HUDEP-2 (cell line): Measurements from ENCODE around the gene PTPRG.

ENCODE experiments used
- DNase-seq, 76 experiments: peaks; one replicate each; lab custom pipeline; 2025; ENCODE audit not compliant: unreplicated experiment in 76 of 76; lab: John Stamatoyannopoulos, UW

PTPRG gene

GRCh38 chr3:62229211-62229610 is 667.8 kb downstream of the PTPRG start:
- DNase-seq, result no peak

- no peak for DNase-seq
Measured at GRCh38 chr3:62229908-62230307, 668.5 kb downstream of the PTPRG start.

- DNase-seq, result no peak
Measured at GRCh38 chr3:62233065-62233464, 671.7 kb downstream of the PTPRG start.

- no peak for DNase-seq
Measured at GRCh38 chr3:62236016-62236415, 674.6 kb downstream of the PTPRG start.

- no peak for DNase-seq
Measured at GRCh38 chr3:62237286-62237948, 676.0 kb downstream of the PTPRG start.

- no peak for DNase-seq
Measured at GRCh38 chr3:62238003-62238402, 676.6 kb downstream of the PTPRG start.

- no peak for DNase-seq
Measured at GRCh38 chr3:62238431-62238830, 677.1 kb downstream of the PTPRG start.

GRCh38 chr3:62241279-62241678 is 679.9 kb downstream of the PTPRG start:
- no peak for DNase-seq

- DNase-seq, result no peak
Measured at GRCh38 chr3:62242831-62243509, 681.6 kb downstream of the PTPRG start.

- DNase-seq, result no peak
Measured at GRCh38 chr3:62246094-62246493, 684.7 kb downstream of the PTPRG start.

- DNase-seq, result no peak
Measured at GRCh38 chr3:62246985-62247384, 685.6 kb downstream of the PTPRG start.

- DNase-seq, result no peak
Measured at GRCh38 chr3:62248734-62249483, 687.5 kb downstream of the PTPRG start.

- no peak for DNase-seq
Measured at GRCh38 chr3:62249484-62249776, 688.1 kb downstream of the PTPRG start.

GRCh38 chr3:62249855-62250543 is 688.6 kb downstream of the PTPRG start:
- DNase-seq, result no peak

- no peak for DNase-seq
Measured at GRCh38 chr3:62252438-62253157, 691.2 kb downstream of the PTPRG start.

- DNase-seq, result no peak
Measured at GRCh38 chr3:62253971-62254370, 692.6 kb downstream of the PTPRG start.

- DNase-seq, result no peak
Measured at GRCh38 chr3:62255758-62256157, 694.4 kb downstream of the PTPRG start.

- no peak for DNase-seq
Measured at GRCh38 chr3:62259924-62260323, 698.6 kb downstream of the PTPRG start.

GRCh38 chr3:62260655-62261054 is 699.3 kb downstream of the PTPRG start:
- DNase-seq, result no peak

- DNase-seq, result no peak
Measured at GRCh38 chr3:62261121-62261520, 699.8 kb downstream of the PTPRG start.

GRCh38 chr3:62261736-62262135 is 700.4 kb downstream of the PTPRG start:
- DNase-seq, result no peak
